Loucy (cell line): ENCODE measurements around the gene PTPRN2.

Source experiments
- EZH2phosphoT487 ChIP-seq: fragments of 200-600 bp; IDR thresholded peaks from 2 replicates; pipeline ENCODE4 v1.6.1; 2018; ENCODE audit warnings: antibody characterized with exemption, mild to moderate bottlenecking, moderate library complexity, borderline replicate concordance
- TF ChIP-seq, protein P1 (sequence below): fragments of 200-600 bp; sonication (generic); conservative IDR thresholded peaks from 2 replicates; pipeline ENCODE4 v1.5.1; 2014; ENCODE audit warnings: mild to moderate bottlenecking, antibody characterized with exemption, low read length

- TF ChIP-seq, protein P1, sequence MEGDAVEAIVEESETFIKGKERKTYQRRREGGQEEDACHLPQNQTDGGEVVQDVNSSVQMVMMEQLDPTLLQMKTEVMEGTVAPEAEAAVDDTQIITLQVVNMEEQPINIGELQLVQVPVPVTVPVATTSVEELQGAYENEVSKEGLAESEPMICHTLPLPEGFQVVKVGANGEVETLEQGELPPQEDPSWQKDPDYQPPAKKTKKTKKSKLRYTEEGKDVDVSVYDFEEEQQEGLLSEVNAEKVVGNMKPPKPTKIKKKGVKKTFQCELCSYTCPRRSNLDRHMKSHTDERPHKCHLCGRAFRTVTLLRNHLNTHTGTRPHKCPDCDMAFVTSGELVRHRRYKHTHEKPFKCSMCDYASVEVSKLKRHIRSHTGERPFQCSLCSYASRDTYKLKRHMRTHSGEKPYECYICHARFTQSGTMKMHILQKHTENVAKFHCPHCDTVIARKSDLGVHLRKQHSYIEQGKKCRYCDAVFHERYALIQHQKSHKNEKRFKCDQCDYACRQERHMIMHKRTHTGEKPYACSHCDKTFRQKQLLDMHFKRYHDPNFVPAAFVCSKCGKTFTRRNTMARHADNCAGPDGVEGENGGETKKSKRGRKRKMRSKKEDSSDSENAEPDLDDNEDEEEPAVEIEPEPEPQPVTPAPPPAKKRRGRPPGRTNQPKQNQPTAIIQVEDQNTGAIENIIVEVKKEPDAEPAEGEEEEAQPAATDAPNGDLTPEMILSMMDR = no peak
- TF ChIP-seq EZH2phosphoT487 = no peak
Measured at GRCh38 chr7:158252837-158253669, 334.6 kb downstream of the PTPRN2 start.
